ENCODE data around the gene NAGS.

The NAGS gene

DNA sequence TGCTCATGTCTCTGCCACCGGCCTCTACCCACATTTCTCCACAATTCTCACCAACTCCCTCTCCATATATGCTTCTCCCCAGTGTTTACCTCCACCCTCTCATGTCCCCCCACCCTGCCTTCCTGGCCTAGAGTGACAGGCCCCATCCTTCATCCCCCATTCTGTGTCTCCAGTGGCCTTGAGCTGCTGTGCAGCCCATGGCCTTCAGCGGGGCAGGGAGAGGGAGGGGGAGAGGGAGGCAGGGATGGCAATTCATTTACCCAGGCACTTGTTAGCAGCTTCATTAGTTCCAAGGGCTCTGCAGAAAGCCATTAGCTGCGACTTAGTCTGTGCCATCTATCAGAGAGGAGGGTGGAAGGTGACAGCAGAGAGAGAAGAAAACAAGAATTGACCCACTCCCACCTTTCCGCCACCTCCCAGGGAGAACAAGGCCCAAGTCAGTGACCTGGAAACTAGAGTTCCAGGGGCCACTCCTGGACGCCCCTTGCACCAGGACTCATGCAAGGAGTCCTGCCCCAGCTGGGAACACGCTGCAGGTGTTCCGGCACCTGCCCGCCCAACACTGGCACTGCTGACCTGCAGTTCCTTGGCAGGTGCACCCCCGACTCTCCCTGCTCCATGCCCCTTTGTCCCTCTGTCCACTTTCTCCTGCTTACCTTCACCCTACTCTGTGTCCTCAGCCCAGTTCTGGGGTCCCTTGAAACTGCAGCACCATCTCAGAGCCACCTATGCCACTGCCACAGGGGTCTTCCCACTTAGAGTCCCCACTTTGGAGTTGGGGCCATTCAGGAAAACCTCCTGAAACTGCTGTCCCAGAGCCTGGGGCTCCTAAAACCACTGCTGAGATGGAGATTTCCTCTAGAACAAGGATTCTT is 27.2 kb upstream of the NAGS start:
- Histone ChIP-seq H3K4me3 (ENCODE audit: low read depth, low read length) (no peak overlapping the region), H3K36me3 (ENCODE audit: control insufficient read depth in 2 of 2, insufficient read depth in 1 of 2, low read length in 2 of 2) (no peaks in the 10 kb centered on the region), H3K27ac (ENCODE audit: extremely low read depth, low read depth, low read length) (no peak overlapping the region), H3K4me1 (ENCODE audit: control insufficient read depth, insufficient read depth, low read length) (no peaks in the 10 kb centered on the region), H3K9me3 (ENCODE audit: control insufficient read depth, insufficient read depth, low read depth, low read length) (no peaks in the 10 kb centered on the region)
- ChIA-PET CTCF (interaction anchor here (0.6 to 1.0 kb wide), 2 partner anchors 17 to 51 kb away, joined by 3 to 5 read pairs; no protein-coding TSS in a partner anchor), POLR2A (no interaction called here)
- TF ChIP-seq, protein P1, sequence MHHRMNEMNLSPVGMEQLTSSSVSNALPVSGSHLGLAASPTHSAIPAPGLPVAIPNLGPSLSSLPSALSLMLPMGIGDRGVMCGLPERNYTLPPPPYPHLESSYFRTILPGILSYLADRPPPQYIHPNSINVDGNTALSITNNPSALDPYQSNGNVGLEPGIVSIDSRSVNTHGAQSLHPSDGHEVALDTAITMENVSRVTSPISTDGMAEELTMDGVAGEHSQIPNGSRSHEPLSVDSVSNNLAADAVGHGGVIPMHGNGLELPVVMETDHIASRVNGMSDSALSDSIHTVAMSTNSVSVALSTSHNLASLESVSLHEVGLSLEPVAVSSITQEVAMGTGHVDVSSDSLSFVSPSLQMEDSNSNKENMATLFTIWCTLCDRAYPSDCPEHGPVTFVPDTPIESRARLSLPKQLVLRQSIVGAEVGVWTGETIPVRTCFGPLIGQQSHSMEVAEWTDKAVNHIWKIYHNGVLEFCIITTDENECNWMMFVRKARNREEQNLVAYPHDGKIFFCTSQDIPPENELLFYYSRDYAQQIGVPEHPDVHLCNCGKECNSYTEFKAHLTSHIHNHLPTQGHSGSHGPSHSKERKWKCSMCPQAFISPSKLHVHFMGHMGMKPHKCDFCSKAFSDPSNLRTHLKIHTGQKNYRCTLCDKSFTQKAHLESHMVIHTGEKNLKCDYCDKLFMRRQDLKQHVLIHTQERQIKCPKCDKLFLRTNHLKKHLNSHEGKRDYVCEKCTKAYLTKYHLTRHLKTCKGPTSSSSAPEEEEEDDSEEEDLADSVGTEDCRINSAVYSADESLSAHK (tag by site-specific recombination; IDR thresholded peaks at IDR 0.05) = peak; percentile 96
- TF ChIP-seq ZNF335 (tag by site-specific recombination; conservative IDR thresholded peaks at IDR 0.05) (no peak), ZNF600 (tag by site-specific recombination; IDR thresholded peaks at IDR 0.05) (no peak), ZNF221 (tag by site-specific recombination; IDR thresholded peaks at IDR 0.05; ENCODE audit: borderline replicate concordance) (no peak), ZFP37 (tag by site-specific recombination; IDR thresholded peaks at IDR 0.05) (no peak), ZNF10 (tag by site-specific recombination; IDR thresholded peaks at IDR 0.05) (no peak)
- TF ChIP-seq, protein P2, sequence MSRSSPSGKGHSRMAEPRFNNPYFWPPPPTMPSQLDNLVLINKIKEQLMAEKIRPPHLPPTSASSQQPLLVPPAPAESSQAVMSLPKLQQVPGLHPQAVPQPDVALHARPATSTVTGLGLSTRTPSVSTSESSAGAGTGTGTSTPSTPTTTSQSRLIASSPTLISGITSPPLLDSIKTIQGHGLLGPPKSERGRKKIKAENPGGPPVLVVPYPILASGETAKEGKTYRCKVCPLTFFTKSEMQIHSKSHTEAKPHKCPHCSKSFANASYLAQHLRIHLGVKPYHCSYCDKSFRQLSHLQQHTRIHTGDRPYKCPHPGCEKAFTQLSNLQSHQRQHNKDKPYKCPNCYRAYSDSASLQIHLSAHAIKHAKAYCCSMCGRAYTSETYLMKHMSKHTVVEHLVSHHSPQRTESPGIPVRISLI (tag by site-specific recombination; IDR thresholded peaks at IDR 0.05) = no peak

DNA sequence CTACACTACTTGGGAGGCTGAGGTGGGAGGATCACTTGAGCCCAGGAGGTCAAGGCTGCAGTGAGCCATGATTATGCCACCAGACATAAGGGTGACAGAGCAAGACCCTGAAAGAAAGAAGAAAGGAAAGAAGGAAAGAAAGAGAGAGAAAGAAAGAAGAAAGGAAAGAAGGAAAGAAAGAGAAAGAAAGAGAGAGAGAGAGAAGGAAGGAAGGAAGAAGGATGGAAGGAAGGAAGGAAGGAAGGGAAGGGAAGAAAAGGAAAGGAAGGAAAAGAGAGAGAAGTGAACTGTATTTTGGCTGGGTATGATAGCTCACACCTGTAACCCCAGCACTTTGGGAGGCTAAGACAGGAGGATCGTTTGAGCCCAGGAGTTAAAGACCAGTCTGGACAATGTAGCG is 26.3 kb upstream of the NAGS start:
- no peaks in the 10 kb centered on the region for H3K4me1 ChIP-seq (ENCODE audit: control insufficient read depth, insufficient read depth, low read length)
- H3K36me3 ChIP-seq (ENCODE audit: control insufficient read depth in 2 of 2, insufficient read depth in 1 of 2, low read length in 2 of 2) = no peaks in the 10 kb centered on the region
- ChIA-PET POLR2A (no interaction called here), CTCF (no interaction called here)
- no peak overlapping the region for H3K4me3 ChIP-seq (ENCODE audit: low read depth, low read length)
- TF ChIP-seq ZNF366 (tag by site-specific recombination; conservative IDR thresholded peaks at IDR 0.05) = peak; percentile 98
- TF ChIP-seq, protein P3, sequence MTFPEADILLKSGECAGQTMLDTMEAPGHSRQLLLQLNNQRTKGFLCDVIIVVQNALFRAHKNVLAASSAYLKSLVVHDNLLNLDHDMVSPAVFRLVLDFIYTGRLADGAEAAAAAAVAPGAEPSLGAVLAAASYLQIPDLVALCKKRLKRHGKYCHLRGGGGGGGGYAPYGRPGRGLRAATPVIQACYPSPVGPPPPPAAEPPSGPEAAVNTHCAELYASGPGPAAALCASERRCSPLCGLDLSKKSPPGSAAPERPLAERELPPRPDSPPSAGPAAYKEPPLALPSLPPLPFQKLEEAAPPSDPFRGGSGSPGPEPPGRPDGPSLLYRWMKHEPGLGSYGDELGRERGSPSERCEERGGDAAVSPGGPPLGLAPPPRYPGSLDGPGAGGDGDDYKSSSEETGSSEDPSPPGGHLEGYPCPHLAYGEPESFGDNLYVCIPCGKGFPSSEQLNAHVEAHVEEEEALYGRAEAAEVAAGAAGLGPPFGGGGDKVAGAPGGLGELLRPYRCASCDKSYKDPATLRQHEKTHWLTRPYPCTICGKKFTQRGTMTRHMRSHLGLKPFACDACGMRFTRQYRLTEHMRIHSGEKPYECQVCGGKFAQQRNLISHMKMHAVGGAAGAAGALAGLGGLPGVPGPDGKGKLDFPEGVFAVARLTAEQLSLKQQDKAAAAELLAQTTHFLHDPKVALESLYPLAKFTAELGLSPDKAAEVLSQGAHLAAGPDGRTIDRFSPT (tag by site-specific recombination; IDR thresholded peaks at IDR 0.05) = no peak
- TF ChIP-seq PRDM1 (tag by site-specific recombination; IDR thresholded peaks at IDR 0.05) = peak; percentile 88
- peak; percentile 40; the same call in 1 of the 2 replicates for TF ChIP-seq SCRT2 (tag by site-specific recombination; IDR thresholded peaks at IDR 0.05)
- no peak overlapping the region for H3K27ac ChIP-seq (ENCODE audit: extremely low read depth, low read depth, low read length)
- H3K9me3 ChIP-seq (ENCODE audit: control insufficient read depth, insufficient read depth, low read depth, low read length) = no peaks in the 10 kb centered on the region

DNA sequence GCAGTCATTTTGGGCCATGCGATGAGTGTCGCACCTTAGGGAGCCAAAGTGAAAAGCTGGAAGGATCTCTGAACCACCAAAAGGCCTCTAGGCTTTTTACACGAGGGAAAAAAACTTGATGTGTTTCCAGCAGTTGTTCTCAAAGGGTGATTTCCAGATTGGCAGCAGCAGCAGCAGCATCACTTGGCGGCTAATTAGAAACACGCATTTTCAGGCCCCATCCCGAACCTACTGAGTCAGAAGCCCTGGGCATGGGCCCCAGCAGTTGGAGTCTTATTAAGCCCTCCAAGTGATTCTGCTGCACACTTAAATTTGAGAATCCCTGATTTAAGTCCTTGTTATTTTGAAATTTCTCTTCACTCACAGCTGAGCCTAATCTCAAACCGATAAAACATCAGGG is 25.4 kb upstream of the NAGS start:
- H3K27ac ChIP-seq (ENCODE audit: extremely low read depth, low read depth, low read length) = no peak overlapping the region
- no peak overlapping the region for H3K4me3 ChIP-seq (ENCODE audit: low read depth, low read length)
- no peaks in the 10 kb centered on the region; the same call in 1 of the 2 replicates for H3K4me1 ChIP-seq (ENCODE audit: control insufficient read depth, insufficient read depth, low read length)
- H3K36me3 ChIP-seq (ENCODE audit: control insufficient read depth in 2 of 2, insufficient read depth in 1 of 2, low read length in 2 of 2) = no peaks in the 10 kb centered on the region
- CTCF ChIA-PET = interaction anchor here (0.6 to 1.8 kb wide), 9 partner anchors 15 to 607 kb away, joined by 3 to 13 read pairs (median 5); partner anchors contain the start of gene CD300LG
- POLR2A ChIA-PET = interaction anchor here (1.1 kb wide), 1 partner anchor 21 kb away, joined by 4 read pairs; no protein-coding TSS in a partner anchor
- no peaks in the 10 kb centered on the region for H3K9me3 ChIP-seq (ENCODE audit: control insufficient read depth, insufficient read depth, low read depth, low read length)
- no peak for TF ChIP-seq OVOL3 (tag by site-specific recombination; IDR thresholded peaks at IDR 0.05)
- no peak for TF ChIP-seq ZNF23 (tag by site-specific recombination; IDR thresholded peaks at IDR 0.05; ENCODE audit: borderline replicate concordance)
- TF ChIP-seq REPIN1 (tag by site-specific recombination; IDR thresholded peaks at IDR 0.05; ENCODE audit: low read depth) = no peak
- TF ChIP-seq, protein P4, sequence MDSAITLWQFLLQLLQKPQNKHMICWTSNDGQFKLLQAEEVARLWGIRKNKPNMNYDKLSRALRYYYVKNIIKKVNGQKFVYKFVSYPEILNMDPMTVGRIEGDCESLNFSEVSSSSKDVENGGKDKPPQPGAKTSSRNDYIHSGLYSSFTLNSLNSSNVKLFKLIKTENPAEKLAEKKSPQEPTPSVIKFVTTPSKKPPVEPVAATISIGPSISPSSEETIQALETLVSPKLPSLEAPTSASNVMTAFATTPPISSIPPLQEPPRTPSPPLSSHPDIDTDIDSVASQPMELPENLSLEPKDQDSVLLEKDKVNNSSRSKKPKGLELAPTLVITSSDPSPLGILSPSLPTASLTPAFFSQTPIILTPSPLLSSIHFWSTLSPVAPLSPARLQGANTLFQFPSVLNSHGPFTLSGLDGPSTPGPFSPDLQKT (IDR thresholded peaks at IDR 0.05; ENCODE audit: borderline replicate concordance, low read depth, low read length) = no peak
- no peak for TF ChIP-seq ZNF501 (tag by site-specific recombination; IDR thresholded peaks at IDR 0.05)
- no peak for TF ChIP-seq ZNF16 (tag by site-specific recombination; IDR thresholded peaks at IDR 0.05; ENCODE audit: low read depth)
- no peak for TF ChIP-seq ZNF701 (tag by site-specific recombination; IDR thresholded peaks at IDR 0.05)
- no peak for TF ChIP-seq ZNF600 (tag by site-specific recombination; IDR thresholded peaks at IDR 0.05)
- TF ChIP-seq ZNF174 (tag by site-specific recombination; IDR thresholded peaks at IDR 0.05) = no peak
- TF ChIP-seq ZNF239 (tag by site-specific recombination; IDR thresholded peaks at IDR 0.05) = no peak
- TF ChIP-seq, protein P5, sequence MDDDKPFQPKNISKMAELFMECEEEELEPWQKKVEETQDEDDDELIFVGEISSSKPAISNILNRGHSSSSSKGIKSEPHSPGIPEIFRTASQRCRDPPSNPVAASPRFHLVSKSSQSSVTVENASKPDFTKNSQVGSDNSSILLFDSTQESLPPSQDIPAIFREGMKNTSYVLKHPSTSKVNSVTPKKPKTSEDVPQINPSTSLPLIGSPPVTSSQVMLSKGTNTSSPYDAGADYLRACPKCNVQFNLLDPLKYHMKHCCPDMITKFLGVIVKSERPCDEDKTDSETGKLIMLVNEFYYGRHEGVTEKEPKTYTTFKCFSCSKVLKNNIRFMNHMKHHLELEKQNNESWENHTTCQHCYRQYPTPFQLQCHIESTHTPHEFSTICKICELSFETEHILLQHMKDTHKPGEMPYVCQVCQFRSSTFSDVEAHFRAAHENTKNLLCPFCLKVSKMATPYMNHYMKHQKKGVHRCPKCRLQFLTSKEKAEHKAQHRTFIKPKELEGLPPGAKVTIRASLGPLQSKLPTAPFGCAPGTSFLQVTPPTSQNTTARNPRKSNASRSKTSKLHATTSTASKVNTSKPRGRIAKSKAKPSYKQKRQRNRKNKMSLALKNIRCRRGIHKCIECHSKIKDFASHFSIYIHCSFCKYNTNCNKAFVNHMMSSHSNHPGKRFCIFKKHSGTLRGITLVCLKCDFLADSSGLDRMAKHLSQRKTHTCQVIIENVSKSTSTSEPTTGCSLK (tag by site-specific recombination; IDR thresholded peaks at IDR 0.05) = no peak
- no peak for TF ChIP-seq SP2 (tag by site-specific recombination; IDR thresholded peaks at IDR 0.05)

All from HEK293 (cell line).